AG08396 (cell line): ENCODE results near the gene SEC11A.
"Not testable (repeated sequence)": the region's sequence is repeated elsewhere in the genome, so short reads cannot be mapped to it uniquely, and the experiment has no call there.

Source experiments
- DNase-seq: peaks from one replicate; pipeline ENCODE4 v3.0.0; 2012; ENCODE audit warnings: low spot score, mixed read lengths

SEC11A gene

GRCh38 chr15:84641871-84642270 is 74.1 kb downstream of the SEC11A start:
- DNase-seq, result not testable (repeated sequence)

DNA sequence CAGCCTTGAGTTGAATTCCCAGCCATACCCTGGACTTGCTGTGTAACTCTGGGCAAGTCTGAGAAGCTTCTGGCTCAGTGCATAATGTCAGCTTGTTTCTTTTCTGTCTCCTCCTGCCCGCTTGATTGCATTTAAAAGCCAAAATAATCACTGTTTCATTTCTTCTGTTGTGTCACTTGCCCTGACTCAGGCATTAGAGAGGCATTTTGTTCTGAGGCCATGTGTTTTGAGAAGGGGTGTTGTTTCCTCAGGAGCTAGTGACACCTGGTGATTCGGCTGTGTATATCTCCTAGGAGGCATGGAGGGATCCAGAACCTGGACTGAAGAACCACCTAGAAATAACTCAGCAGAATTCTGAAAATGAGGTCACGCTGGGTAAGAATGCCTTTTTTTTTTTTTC is 77.8 kb downstream of the SEC11A start:
- DNase-seq, result no peak

DNA sequence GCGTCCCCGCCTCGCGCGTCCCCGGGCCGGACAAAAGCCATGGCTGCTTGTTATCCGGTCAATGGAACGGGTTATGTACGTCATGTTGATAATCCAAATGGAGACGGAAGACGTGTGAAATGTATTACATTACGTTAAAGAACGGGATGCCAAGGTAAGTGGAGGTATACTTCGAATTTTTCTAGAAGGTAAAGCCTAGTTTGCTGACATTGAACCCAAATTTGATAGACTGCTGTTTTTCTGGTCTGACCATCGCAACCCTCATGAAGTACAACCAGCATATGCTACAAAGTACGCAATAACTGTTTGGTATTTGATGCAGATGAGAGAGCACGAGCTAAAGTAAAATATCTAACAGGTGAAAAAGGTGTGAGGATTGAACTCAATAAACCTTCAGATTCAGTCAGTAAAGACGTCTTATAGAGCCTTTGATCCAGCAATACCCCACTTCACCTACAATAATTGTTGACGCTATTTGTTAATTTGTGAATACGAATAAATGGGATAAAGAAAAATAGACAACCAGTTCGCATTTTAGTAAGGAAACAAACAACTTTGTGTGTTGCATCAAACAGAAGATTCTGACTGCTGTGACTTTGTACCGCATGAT is 81.6 kb downstream of the SEC11A start:
- no peak for DNase-seq

GRCh38 chr15:84633311-84634227 is 82.4 kb downstream of the SEC11A start:
- DNase-seq, result peak; percentile 60

- DNase-seq, result peak; percentile 12
Observed at GRCh38 chr15:84631706-84632272, 84.2 kb downstream of the SEC11A start.

DNA sequence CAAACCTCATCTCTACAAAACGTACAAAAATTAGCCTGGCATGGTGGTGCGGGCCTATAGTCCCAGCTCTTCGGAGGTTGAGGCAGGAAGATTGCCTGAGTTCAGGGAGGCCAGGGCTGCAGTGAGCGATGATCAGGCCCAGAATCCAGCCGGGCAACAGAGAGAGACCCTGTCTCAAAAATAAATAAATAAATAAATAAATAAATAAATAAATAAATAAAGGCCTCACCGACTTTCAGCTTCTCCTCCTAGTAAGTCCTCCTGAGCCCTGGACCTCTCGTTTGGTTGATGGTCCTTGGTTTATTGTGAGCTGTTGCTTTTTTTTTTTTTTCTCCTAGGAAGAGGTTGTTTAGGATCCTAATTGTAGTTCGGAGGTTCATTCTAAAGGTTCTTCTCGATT is 86.9 kb downstream of the SEC11A start:
- DNase-seq, result no peak

DNA sequence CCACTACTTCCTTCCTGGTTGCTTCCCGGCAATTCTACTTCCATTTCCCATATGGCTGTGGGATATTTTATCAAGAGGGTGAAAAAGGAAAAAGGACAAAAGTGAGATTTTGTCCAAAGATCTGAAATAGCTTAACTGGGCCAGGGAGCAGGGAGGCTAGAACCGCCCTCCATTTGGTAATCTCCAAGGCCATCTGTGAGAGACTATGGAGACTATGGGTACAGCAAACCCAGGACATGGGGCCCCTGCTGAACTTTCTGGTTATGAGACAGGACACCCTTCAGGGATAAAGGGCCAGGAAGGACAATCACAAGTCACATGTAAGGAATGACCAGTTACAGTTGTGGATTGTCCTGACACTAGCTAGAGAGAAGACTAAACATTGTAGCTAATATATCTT is 90.8 kb downstream of the SEC11A start:
- DNase-seq, result no peak

DNA sequence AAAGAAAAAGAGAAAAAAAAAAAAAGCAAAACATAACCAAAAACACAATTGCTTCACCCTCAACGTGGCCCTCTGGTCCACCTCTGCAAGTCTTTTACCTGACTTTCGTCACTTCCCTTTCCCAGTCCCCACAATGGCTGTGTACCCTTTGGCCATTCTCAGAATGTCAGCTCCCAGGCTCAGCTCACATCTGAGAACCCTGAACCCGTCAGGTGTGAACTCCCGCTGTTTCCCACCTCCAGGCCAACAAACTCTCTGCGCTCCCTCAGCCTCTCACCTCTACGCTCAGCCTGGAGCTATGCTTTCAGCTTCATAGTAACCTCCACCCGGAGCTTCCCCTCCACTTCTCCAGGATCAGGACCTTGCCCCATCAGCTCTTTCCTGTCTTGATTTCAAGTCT is 91.6 kb downstream of the SEC11A start:
- no peak for DNase-seq

- DNase-seq, result no peak
Observed at GRCh38 chr15:84621358-84621979, 94.5 kb downstream of the SEC11A start.

GRCh38 chr15:84620626-84621025 is 95.3 kb downstream of the SEC11A start:
- DNase-seq, result no peak
